Ectodermal cell (in vitro differentiated cells): ENCODE data around the gene SH3GL3.

Experiments
- H3K27ac ChIP-seq: 2 replicates; pipeline ENCODE4 v1.7.0; 2013; ENCODE audit warnings: mild to moderate bottlenecking, low read depth, low read length; ENCODE audit not compliant: insufficient read depth, poor library complexity, severe bottlenecking
- H3K27me3 ChIP-seq: 2 replicates; pipeline ENCODE4 v1.7.0; 2013; ENCODE audit warnings: mild to moderate bottlenecking, low read length; ENCODE audit not compliant: insufficient read depth, control insufficient read depth, poor library complexity, severe bottlenecking
- H3K36me3 ChIP-seq: one replicate; pipeline ENCODE4 v1.7.0; 2013; ENCODE audit warnings: low read length; ENCODE audit not compliant: control insufficient read depth, insufficient read depth
- H3K4me1 ChIP-seq: one replicate; pipeline ENCODE4 v1.7.0; 2013; ENCODE audit warnings: low read length; ENCODE audit not compliant: control insufficient read depth, insufficient read depth
- H3K4me3 ChIP-seq: 2 replicates; pipeline ENCODE4 v1.7.0; 2013; ENCODE audit warnings: low read depth, low read length, control low read depth; ENCODE audit not compliant: insufficient read depth
- H3K9me3 ChIP-seq: 2 replicates; pipeline ENCODE4 v1.7.0; 2013; ENCODE audit warnings: mild to moderate bottlenecking, low read length, moderate library complexity; ENCODE audit not compliant: control insufficient read depth
- WGBS, 2 experiments: methylation state at CpG; one replicate each; pipeline ENCODE4 v1.1.7; 2013; ENCODE audit warnings: missing lambda C conversion rate in 2 of 2; 5-methylcytosine and 5-hydroxymethylcytosine counted together

SH3GL3 gene

GRCh38 chr15:83477172-83477807 lies 30.1 kb downstream of the SH3GL3 start:
- H3K27me3 ChIP-seq, result no peaks in the 10 kb centered on the region
- no peak overlapping the region for H3K4me3 ChIP-seq
- no peak overlapping the region for H3K27ac ChIP-seq
- H3K36me3 ChIP-seq, result no peaks in the 10 kb centered on the region
- 92 to 95% methylated on average over 3 of the region's 3 CpGs for WGBS, 2 experiments
- no peaks in the 10 kb centered on the region for H3K4me1 ChIP-seq
- H3K9me3 ChIP-seq, result no peaks in the 10 kb centered on the region

- no peaks in the 10 kb centered on the region for H3K4me1 ChIP-seq
- no peaks in the 10 kb centered on the region for H3K27me3 ChIP-seq
- WGBS, 2 experiments, result 91 to 92% methylated on average over 5 of the region's 5 CpGs
- H3K9me3 ChIP-seq, result no peaks in the 10 kb centered on the region
- no peaks in the 10 kb centered on the region for H3K36me3 ChIP-seq
- no peak overlapping the region for H3K4me3 ChIP-seq
- no peak overlapping the region for H3K27ac ChIP-seq
Observed at GRCh38 chr15:83477808-83478537, 30.8 kb downstream of the SH3GL3 start.

- Histone ChIP-seq H3K36me3 (no peaks in the 10 kb centered on the region), H3K9me3 (no peaks in the 10 kb centered on the region), H3K27ac (no peak overlapping the region), H3K4me1 (no peaks in the 10 kb centered on the region), H3K27me3 (no peaks in the 10 kb centered on the region), H3K4me3 (no peak overlapping the region)
- 100% methylated on average over 1 of the region's 1 CpG for WGBS, 2 experiments
Observed at GRCh38 chr15:83483612-83484011, 36.5 kb downstream of the SH3GL3 start.

DNA sequence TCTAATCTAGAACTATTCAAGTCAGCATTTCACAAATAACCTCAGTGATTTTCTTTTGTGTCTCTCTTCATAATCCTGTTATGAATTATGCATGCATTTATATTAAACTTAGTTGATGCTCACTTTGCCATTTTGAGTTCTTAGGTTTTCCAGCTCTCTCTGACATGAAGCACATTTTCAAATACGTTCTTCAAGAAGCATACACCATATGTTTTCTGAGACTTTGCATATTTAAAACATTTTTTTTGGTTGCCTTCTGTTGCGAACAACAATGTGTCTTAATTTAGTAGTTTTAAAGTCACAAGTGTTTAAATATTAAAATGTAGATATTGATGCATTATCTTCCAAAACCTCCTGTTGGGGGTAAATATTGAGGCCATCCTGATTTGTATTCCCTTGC lies 37.5 kb downstream of the SH3GL3 start:
- H3K36me3 ChIP-seq, result no peaks in the 10 kb centered on the region
- H3K27ac ChIP-seq, result no peak overlapping the region
- H3K9me3 ChIP-seq, result no peaks in the 10 kb centered on the region
- 83 to 97% methylated on average over 1 to 2 of the region's 2 CpGs for WGBS, 2 experiments
- H3K4me3 ChIP-seq, result no peak overlapping the region
- H3K4me1 ChIP-seq, result no peaks in the 10 kb centered on the region
- no peaks in the 10 kb centered on the region for H3K27me3 ChIP-seq

DNA sequence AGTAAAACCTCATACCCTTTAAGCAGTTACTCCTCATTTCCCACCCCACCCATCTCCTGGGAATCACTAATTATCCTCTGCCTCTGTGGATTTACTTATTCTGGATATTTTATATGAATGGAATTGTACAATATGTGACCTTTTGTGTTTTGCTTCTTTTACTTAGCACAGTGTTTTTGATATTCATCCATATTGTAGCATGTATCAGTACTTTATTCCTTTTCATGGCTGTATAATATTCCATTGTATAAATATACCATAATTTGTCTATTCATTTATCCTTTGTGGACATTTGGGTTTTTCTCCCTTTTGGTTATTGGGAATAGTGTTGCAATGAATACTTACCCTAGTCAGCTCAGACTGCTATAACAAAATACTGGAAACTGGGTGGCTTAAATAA lies 39.2 kb downstream of the SH3GL3 start:
- no peaks in the 10 kb centered on the region for H3K4me1 ChIP-seq
- no peaks in the 10 kb centered on the region for H3K36me3 ChIP-seq
- H3K27ac ChIP-seq, result no peak overlapping the region
- no peaks in the 10 kb centered on the region for H3K9me3 ChIP-seq
- H3K4me3 ChIP-seq, result no peak overlapping the region
- H3K27me3 ChIP-seq, result no peaks in the 10 kb centered on the region

- H3K27ac ChIP-seq, result no peak overlapping the region
- WGBS, 2 experiments, result 90 to 95% methylated on average over 3 of the region's 3 CpGs
- no peaks in the 10 kb centered on the region for H3K9me3 ChIP-seq
- no peaks in the 10 kb centered on the region for H3K27me3 ChIP-seq
- no peak overlapping the region for H3K4me3 ChIP-seq
- no peaks in the 10 kb centered on the region for H3K4me1 ChIP-seq
- H3K36me3 ChIP-seq, result no peaks in the 10 kb centered on the region
Observed at GRCh38 chr15:83487519-83487918, 40.4 kb downstream of the SH3GL3 start.

- H3K27me3 ChIP-seq, result no peaks in the 10 kb centered on the region
- H3K27ac ChIP-seq, result no peak overlapping the region
- no peaks in the 10 kb centered on the region for H3K4me1 ChIP-seq
- no peaks in the 10 kb centered on the region for H3K36me3 ChIP-seq
- H3K4me3 ChIP-seq, result no peak overlapping the region
- no peaks in the 10 kb centered on the region for H3K9me3 ChIP-seq
- WGBS, 2 experiments, result 86 to 87% methylated on average over 2 of the region's 2 CpGs
Observed at GRCh38 chr15:83489690-83490089, 42.5 kb downstream of the SH3GL3 start.

- no peaks in the 10 kb centered on the region for H3K9me3 ChIP-seq
- 87 to 92% methylated on average over 5 of the region's 5 CpGs for WGBS, 2 experiments
- no peak overlapping the region for H3K4me3 ChIP-seq
- no peaks in the 10 kb centered on the region for H3K27me3 ChIP-seq
- no peaks in the 10 kb centered on the region for H3K36me3 ChIP-seq
- H3K27ac ChIP-seq, result no peak overlapping the region
- no peaks in the 10 kb centered on the region for H3K4me1 ChIP-seq
Observed at GRCh38 chr15:83491486-83491885, 44.3 kb downstream of the SH3GL3 start.

GRCh38 chr15:83496766-83497165 lies 49.6 kb downstream of the SH3GL3 start:
- no peaks in the 10 kb centered on the region for H3K9me3 ChIP-seq
- no peak overlapping the region for H3K27ac ChIP-seq
- no peaks in the 10 kb centered on the region for H3K4me1 ChIP-seq
- no peaks in the 10 kb centered on the region for H3K36me3 ChIP-seq
- no peak overlapping the region for H3K4me3 ChIP-seq
- WGBS, 2 experiments, result 90 to 97% methylated on average over 1 of the region's 1 CpG
- no peaks in the 10 kb centered on the region for H3K27me3 ChIP-seq

DNA sequence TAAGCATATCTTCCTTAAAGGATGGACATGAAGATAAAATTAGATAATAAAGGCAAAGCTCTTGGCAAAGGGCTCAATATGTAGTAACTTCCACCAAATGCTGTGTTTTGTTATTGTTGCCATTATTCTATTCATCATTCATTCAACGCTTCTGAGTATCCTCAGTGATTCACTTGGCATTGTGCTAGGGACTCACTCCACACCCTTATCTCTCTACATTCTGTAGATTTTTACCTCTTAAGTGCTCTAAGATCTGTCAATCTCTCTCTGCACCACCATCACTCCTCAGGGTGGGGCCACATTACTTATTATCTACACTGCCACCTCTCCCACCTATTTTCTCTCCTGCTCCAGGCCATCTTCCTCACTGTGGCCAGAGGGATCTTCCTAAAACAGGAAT lies 51.2 kb downstream of the SH3GL3 start:
- Histone ChIP-seq H3K9me3 (no peaks in the 10 kb centered on the region), H3K4me3 (no peak overlapping the region), H3K27me3 (no peaks in the 10 kb centered on the region), H3K4me1 (no peaks in the 10 kb centered on the region), H3K36me3 (no peaks in the 10 kb centered on the region), H3K27ac (no peak overlapping the region)
- WGBS, 2 experiments, result 90 to 91% methylated on average over 1 of the region's 1 CpG
